HCEC 1CT (cell line): ENCODE results near the gene PIEZO2.
"Not testable (repeated sequence)": the region's sequence is repeated elsewhere in the genome, so short reads cannot be mapped to it uniquely, and the experiment has no call there.

Experiments
- DNase-seq: peaks from one replicate; pipeline ENCODE4 v3.0.0-alpha.2; 2017

The PIEZO2 gene

DNA sequence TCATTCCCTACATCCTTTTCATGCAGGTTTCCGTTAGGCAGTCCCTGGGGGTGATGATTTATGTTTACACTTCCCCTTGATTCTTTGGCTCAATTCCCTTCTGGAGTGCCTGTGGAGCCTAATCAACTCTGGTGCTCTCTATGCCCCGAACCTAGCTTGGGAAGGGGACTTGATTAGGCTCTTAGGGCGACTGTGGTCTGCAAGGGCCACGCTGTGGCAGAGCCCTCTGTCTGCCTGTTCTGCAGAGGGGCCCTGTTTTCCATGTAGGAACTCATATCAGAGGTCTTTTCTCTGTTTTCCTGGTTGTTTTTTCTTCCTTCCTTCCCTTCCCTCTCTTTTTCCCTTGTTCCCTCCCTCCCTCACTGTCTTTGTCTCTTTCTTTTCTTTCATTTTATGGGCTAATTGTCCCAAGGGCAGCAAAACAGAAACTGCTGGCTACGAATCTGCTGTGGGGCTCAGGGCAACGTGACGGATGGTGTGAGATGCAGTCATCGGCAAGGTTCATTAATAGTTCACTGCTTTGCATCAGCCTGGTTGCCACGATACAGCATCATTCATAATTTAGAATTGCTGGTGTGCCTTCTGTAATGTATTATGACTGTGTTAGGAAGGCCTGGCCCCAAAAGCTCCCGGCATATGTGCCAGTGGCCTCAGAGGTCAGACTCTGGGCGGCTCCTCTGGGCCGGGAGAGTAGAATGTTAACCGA lies 489.0 kb downstream of the PIEZO2 start:
- DNase-seq = no peak

- DNase-seq = no peak
Observed at GRCh38 chr18:10659594-10659993, 489.8 kb downstream of the PIEZO2 start.

- DNase-seq = no peak
Observed at GRCh38 chr18:10659000-10659399, 490.4 kb downstream of the PIEZO2 start.

DNA sequence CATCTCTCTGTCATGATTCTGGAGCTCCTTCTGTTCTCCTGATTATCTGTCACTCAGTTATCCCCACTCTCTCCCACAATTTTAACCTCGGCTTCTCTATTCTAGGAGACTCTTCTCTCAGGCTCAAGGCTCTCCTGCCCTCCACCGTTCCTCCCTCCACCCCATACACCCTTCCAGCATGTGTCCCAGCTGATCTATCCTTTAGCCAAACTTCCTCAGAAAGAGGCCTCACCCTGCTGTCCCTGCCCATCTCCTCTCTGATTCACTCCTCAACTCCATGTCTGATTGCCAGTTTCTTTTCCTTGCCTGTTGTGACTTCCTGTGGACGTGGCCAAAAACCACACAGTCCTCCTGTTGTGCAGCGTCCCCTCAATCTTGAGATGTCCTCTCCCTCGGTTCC lies 505.4 kb downstream of the PIEZO2 start:
- not testable (repeated sequence) for DNase-seq

DNA sequence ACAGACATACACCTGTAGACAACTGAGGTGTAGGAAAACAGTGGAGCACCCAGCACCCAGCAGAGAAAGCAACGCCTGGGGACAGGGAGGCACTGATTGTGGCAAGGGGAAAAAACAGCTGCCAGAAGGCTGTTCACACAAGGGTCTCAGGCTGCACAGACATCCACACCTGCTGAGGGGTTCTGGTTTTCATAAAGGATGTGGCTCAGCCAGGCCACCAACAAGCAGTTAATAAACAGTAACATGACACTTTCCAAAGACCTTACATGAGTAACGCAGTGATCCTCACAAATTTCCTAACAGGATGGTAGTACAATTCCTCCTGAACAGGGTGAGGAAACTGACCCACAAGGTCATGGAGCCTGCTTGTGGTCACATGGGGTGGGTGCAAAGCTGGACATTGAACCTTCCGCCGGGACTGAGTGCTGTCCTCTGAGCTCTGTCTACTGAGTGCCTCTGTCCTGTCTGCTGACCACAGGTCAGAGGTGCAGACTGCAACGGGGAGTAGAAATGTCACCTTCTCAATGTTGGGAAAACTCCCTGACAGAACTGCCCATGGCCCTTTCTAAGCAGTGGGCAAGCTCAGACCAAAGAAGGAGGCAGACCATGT lies 506.3 kb downstream of the PIEZO2 start:
- not testable (repeated sequence) for DNase-seq

GRCh38 chr18:10638539-10638885 lies 510.9 kb downstream of the PIEZO2 start:
- not testable (repeated sequence) for DNase-seq

DNA sequence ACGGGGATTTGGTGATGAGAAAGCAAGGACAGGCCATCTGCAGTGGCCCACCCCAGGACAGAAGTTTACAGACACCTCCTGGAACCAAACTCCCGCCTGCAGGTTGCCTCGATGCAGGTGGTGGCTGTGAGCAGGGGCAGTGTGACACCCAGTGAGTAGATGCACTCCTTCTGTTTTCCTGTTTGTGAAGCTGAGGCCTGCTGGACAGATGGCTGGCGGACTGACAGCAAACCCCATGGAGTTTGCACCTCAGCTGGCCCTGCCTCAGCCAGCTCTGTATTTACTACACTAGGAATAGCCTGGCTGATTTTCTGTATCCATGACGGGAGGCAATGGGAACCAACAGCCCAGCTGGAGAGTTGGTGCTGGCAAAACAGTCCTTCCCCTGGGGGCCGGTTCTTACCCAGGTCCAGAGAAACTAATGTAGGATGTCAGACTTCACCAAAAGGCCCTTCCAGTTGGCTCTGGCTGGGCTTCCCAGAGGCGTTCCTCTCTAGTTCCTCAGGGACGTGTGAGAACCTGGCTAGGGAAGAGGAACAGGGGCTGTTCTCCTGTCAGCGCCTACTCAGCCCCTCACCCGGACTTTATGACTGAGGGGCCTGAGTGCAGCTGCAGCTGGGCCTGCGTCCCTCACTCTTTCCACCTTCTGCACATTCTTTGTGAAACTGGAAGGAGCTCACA lies 511.4 kb downstream of the PIEZO2 start:
- not testable (repeated sequence) for DNase-seq

- DNase-seq = not testable (repeated sequence)
Observed at GRCh38 chr18:10629076-10629475, 520.3 kb downstream of the PIEZO2 start.

DNA sequence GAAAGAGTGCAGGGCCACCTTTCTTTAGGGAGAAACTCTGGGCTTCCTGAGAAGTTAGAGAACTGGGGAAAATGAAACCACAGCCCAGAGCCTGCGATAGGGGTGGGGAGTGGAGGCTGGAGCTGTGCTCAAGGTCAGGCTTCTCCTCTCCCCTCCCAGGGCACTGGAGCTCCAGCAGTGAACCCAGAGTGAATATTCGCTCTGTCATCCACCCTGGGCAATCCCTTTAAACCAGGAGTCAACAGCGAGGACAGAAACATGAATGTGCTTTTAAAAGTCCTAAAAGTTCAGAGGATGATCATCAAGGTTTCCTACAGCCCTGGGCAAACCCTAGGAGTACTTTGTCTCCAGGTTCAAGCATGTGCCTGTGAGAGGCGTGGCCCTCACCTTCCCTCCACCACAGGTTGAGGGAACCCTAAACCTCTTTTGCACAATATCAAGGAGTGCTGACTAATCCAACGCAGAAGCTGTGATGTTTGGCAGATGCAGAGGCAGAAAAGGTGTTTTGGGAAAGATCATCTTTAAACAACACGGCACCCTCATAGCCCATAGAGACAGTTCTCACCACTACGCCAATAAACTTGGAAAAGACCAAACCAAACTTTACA lies 522.7 kb downstream of the PIEZO2 start:
- not testable (repeated sequence) for DNase-seq

- DNase-seq = not testable (repeated sequence)
Observed at GRCh38 chr18:10623606-10624005, 525.8 kb downstream of the PIEZO2 start.

- DNase-seq = not testable (repeated sequence)
Observed at GRCh38 chr18:10622982-10623381, 526.4 kb downstream of the PIEZO2 start.

DNA sequence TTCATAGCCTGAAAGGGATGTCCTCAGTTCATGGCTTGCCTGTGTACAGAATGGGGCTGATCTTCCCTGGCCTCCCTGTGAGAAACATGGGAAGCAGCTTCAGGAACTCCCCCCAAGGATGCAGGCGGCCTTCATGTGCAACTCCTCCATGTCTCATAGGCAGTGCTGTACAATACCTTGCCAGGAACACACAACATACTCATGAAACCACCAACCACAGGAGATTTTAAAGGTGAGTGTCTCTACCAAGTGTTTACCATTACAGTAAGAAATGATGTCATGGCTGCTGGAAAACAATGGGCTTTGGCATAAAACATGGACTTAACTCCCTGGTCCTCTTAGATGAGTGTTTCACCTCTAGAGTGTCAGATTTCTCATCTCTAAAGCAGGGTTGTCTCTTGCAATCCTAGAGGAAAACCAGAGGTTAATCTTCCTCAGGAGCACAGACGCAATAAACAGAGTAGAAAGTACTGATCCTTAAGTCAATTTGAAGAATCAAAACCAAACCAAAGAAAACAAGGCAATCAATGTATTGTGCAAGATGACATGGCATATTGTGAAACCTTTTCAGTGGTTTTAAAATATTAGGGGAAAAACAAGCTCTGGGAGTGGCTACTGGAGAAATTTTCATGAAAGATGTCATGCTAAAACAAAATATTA lies 528.6 kb downstream of the PIEZO2 start:
- DNase-seq = not testable (repeated sequence)
